ENCODE results near the gene MACF1.

Gene MACF1

DNA sequence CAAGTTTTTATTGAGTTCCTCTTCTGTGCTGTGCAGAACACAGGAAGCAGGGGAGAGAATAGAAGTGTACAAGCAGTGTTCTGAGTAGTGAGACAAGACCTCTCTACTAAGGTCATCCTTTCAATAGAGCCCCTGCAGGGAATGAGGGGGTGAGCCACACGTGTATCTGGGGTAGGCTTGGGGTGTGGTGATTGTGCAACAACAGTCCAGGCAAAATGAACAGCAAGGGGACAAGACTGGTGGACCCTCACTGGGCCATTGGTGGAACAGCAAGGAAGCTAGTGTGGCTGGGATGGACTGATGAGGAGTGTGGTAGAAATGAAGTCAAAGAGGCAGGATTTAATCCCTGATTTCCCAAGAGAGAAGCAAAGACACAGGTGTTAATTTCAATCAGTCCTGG lies 278.8 kb downstream of the MACF1 start:
- no peak for DNase-seq (ENCODE audit: low read depth)
- TF ChIP-seq POLR2A (IDR thresholded peaks at IDR 0.05; ENCODE audit: extremely low read depth, insufficient read length): no peak
- TF ChIP-seq MYC (IDR thresholded peaks at IDR 0.05; ENCODE audit: low read depth, low read length): no peak
- TF ChIP-seq, protein P1, sequence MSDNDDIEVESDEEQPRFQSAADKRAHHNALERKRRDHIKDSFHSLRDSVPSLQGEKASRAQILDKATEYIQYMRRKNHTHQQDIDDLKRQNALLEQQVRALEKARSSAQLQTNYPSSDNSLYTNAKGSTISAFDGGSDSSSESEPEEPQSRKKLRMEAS (IDR thresholded peaks at IDR 0.05; ENCODE audit: low read depth, low read length): no peak
- TF ChIP-seq, protein P2, sequence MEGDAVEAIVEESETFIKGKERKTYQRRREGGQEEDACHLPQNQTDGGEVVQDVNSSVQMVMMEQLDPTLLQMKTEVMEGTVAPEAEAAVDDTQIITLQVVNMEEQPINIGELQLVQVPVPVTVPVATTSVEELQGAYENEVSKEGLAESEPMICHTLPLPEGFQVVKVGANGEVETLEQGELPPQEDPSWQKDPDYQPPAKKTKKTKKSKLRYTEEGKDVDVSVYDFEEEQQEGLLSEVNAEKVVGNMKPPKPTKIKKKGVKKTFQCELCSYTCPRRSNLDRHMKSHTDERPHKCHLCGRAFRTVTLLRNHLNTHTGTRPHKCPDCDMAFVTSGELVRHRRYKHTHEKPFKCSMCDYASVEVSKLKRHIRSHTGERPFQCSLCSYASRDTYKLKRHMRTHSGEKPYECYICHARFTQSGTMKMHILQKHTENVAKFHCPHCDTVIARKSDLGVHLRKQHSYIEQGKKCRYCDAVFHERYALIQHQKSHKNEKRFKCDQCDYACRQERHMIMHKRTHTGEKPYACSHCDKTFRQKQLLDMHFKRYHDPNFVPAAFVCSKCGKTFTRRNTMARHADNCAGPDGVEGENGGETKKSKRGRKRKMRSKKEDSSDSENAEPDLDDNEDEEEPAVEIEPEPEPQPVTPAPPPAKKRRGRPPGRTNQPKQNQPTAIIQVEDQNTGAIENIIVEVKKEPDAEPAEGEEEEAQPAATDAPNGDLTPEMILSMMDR (IDR thresholded peaks at IDR 0.05; ENCODE audit: low read depth, low read length): no peak
- H3K4me3 ChIP-seq (ENCODE audit: low read depth, low read length): no peak overlapping the region

DNA sequence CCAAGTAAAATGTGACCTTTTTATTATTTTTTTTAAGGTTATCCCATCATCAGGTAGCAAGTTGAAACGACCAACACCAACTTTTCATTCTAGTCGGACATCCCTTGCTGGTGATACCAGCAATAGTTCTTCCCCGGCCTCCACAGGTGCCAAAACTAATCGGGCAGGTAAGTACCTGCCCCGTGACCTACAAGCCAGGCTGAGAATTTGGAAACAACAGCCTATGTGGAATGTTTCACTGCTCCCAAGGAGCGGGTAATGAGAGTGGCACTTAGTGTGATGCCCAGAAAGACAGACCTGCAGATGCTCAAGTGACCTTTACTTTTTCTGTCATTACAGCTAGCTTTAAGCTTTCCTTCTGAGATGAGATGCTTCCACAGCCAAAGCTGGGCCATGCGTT lies 280.1 kb downstream of the MACF1 start:
- H3K4me3 ChIP-seq (ENCODE audit: low read depth, low read length): no peak overlapping the region
- no peak for DNase-seq (ENCODE audit: low read depth)
- TF ChIP-seq, protein P1 (IDR thresholded peaks at IDR 0.05; ENCODE audit: low read depth, low read length): no peak
- TF ChIP-seq MYC (IDR thresholded peaks at IDR 0.05; ENCODE audit: low read depth, low read length) (no peak), POLR2A (IDR thresholded peaks at IDR 0.05; ENCODE audit: extremely low read depth, insufficient read length) (no peak)
- TF ChIP-seq, protein P2 (IDR thresholded peaks at IDR 0.05; ENCODE audit: low read depth, low read length): no peak

DNA sequence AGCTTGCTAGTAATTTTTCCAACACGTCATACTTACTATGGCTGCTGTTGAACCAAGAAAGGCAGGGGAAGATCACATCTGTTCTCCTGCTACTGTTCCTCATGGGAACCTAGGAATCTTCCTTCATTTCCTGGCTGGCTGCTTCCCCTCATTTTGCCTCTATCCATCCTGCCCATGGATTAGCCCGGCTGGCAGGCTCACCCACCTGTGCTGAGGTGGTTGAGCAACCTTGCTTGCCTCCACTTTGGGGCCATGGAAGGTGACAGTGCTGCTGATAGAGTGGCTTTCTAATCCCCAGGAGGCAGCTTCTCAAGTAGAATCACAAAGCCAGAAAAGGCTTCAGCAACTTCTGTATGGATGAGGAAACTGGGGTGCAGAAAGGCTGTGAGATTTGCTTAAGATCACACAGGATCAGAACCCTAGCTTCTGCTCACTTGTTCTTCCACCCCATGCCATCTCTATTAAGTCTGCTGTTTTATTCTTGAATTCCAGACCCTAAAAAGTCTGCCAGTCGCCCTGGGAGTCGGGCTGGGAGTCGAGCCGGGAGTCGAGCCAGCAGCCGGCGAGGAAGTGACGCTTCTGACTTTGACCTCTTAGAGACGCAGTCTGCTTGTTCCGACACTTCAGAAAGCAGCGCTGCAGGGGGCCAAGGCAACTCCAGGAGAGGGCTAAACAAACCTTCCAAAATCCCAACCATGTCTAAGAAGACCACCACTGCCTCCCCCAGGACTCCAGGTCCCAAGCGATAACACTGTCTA lies 280.7 kb downstream of the MACF1 start:
- DNase-seq (ENCODE audit: low read depth): no peak
- TF ChIP-seq POLR2A (IDR thresholded peaks at IDR 0.05; ENCODE audit: extremely low read depth, insufficient read length) (no peak), MYC (IDR thresholded peaks at IDR 0.05; ENCODE audit: low read depth, low read length) (no peak)
- TF ChIP-seq, protein P1 (IDR thresholded peaks at IDR 0.05; ENCODE audit: low read depth, low read length): no peak
- TF ChIP-seq, protein P2 (IDR thresholded peaks at IDR 0.05; ENCODE audit: low read depth, low read length): no peak

DNA sequence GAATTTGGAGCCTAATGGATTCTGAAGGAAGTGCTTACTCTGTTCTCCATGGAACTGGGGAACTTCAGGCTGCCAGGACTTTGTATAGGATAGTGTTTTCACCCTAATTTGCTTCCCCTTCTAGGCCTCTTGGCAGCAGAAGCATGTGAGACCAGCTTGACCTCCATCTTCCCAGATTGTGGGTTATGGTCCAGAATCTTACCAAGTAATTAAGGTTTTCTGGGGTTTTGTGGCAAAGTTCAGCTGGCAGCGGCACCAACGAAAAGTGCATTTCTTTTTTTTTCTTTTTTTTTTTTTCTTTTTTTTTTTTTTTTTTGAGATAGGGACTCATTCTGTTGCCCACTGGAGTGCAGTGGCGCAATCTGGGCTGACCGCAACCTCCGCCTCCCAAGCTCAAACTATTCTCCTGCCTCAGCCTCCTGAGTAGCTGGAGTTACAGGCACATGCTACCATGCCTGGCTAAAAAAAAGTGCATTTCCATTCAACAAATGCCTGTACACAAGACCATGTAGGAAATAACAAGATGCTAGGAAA lies 283.6 kb downstream of the MACF1 start:
- TF ChIP-seq, protein P2 (IDR thresholded peaks at IDR 0.05; ENCODE audit: low read depth, low read length): no peak
- no peak for TF ChIP-seq POLR2A (IDR thresholded peaks at IDR 0.05; ENCODE audit: extremely low read depth, insufficient read length)
- TF ChIP-seq, protein P1 (IDR thresholded peaks at IDR 0.05; ENCODE audit: low read depth, low read length): no peak
- TF ChIP-seq MYC (IDR thresholded peaks at IDR 0.05; ENCODE audit: low read depth, low read length): no peak
- peak; percentile 82 for DNase-seq (ENCODE audit: low read depth)
- H3K4me3 ChIP-seq (ENCODE audit: low read depth, low read length): no peak overlapping the region

More for the DNA sequence above, 280.7 kb downstream of the MACF1 start:
- H3K4me3 ChIP-seq (ENCODE audit: low read depth, low read length): no peak overlapping the region

DNA sequence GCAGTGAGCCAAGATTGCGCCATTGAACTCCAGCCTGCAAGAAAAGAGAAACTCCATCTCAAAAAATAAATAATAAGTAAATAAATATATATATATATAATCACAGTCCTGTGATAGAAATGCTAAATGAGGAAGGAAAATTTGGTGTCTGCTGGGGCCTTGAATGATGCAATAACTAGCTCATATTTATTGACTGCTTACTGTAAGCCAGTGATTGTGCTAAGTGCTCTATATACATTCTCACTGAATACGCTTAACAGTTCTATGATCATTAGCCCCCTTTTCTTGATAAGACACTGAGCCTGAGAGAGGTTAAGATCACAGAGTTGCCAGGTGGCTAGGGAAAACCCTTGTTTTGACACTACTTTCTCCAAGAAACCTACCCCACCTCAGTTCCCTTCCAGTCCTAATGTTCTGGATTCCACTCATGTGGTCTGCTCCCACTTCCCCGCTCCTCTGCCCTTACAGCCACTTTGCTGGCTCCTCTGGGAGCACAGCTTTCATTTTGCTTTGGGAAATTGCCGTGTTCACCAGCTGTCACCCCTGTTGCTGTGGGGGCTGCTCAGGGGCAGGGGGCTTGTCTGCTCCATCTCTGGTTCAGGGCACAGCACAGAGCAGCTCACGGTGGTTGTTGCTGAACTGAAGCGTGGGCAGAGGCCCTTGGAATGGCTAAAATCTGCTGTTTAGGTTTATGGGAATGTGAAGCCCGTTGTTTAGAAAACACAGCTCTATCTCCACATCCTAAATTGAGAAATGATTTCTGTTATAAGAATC lies 284.5 kb downstream of the MACF1 start:
- peak; percentile 56 for DNase-seq (ENCODE audit: low read depth)
- TF ChIP-seq MYC (IDR thresholded peaks at IDR 0.05; ENCODE audit: low read depth, low read length) (no peak), POLR2A (IDR thresholded peaks at IDR 0.05; ENCODE audit: extremely low read depth, insufficient read length) (no peak)
- TF ChIP-seq, protein P1 (IDR thresholded peaks at IDR 0.05; ENCODE audit: low read depth, low read length): no peak
- TF ChIP-seq, protein P2 (IDR thresholded peaks at IDR 0.05; ENCODE audit: low read depth, low read length): no peak
- no peak overlapping the region for H3K4me3 ChIP-seq (ENCODE audit: low read depth, low read length)

All from NB4 (cell line).